Esophagus (tissue), 2 donors: ENCODE data around the gene MEGF11. TPM values are rescaled to one million over a fixed set of nuclear protein-coding genes. Genes with fewer than 3 reads are reported as not detected.

Experiments used
- H3K27ac ChIP-seq, 2 donors: one replicate each; pipeline ENCODE4 v1.5.1; 2013; ENCODE audit warnings: low read depth in 2 of 2, mild to moderate bottlenecking in 2 of 2, inconsistent platforms in 1 of 2, low read length in 1 of 2, moderate library complexity in 1 of 2
- H3K27me3 ChIP-seq, 2 donors: one replicate each; pipeline ENCODE4 v1.6.1; 2013; ENCODE audit warnings: low read length in 2 of 2, control low read depth in 1 of 2, mild to moderate bottlenecking in 1 of 2; ENCODE audit not compliant: insufficient read depth in 2 of 2, control insufficient read depth in 1 of 2
- H3K36me3 ChIP-seq, 2 donors: one replicate each; pipeline ENCODE4 v1.6.1; 2013; ENCODE audit warnings: low read length in 1 of 2; ENCODE audit not compliant: control insufficient read depth in 2 of 2, insufficient read depth in 2 of 2
- H3K4me1 ChIP-seq, 2 donors: one replicate each; pipeline ENCODE4 v1.6.1; 2013; ENCODE audit warnings: low read length in 1 of 2; ENCODE audit not compliant: control insufficient read depth in 2 of 2, insufficient read depth in 2 of 2
- H3K4me3 ChIP-seq, 2 donors: one replicate each; pipeline ENCODE4 v1.5.1; 2013; ENCODE audit warnings: low read length in 2 of 2, mild to moderate bottlenecking in 2 of 2, low read depth in 1 of 2, moderate library complexity in 1 of 2
- H3K9me3 ChIP-seq, 2 donors: one replicate each; pipeline ENCODE4 v1.6.1; 2013; ENCODE audit warnings: mild to moderate bottlenecking in 2 of 2, low read depth in 1 of 2, low read length in 1 of 2, moderate library complexity in 1 of 2; ENCODE audit not compliant: control insufficient read depth in 2 of 2, insufficient read depth in 1 of 2
- WGBS, 2 donors: extraction: QIAGEN DNeasy Blood & Tissue Kit; methylation state at CpG; one replicate each; pipeline ENCODE4 v1.1.7; 2013; 5-methylcytosine and 5-hydroxymethylcytosine counted together
- polyA plus RNA-seq, 2 donors: library from polyadenylated mRNA; stranded (reverse); fragments of 200-250 nt; gene quantifications; one replicate each; pipeline ENCODE4 v1.2.3, GENCODE V29; 2013
- donor health status: healthy with polysubstance abuse.
- donor health status: Bipolar disorder and iron deficiency.

The MEGF11 gene
- polyA plus RNA-seq, 2 donors: not detected

GRCh38 chr15:65963911-65964482 is 289.6 kb downstream of the MEGF11 start:
- no peak overlapping the region for H3K4me3 ChIP-seq
- H3K4me1 ChIP-seq: no peaks in the 10 kb centered on the region
- 42 to 52% methylated on average over 13 of the region's 13 CpGs for WGBS, 2 donors
- H3K9me3 ChIP-seq: peaks cover 0 to 4% of the 10 kb centered on the region in 2 donors
- no peak overlapping the region for H3K27ac ChIP-seq
- no peaks in the 10 kb centered on the region for H3K36me3 ChIP-seq
- no peaks in the 10 kb centered on the region for H3K27me3 ChIP-seq

- Histone ChIP-seq H3K27me3 (no peaks in the 10 kb centered on the region), H3K4me3 (no peak overlapping the region), H3K27ac (no peak overlapping the region), H3K36me3 (no peaks in the 10 kb centered on the region), H3K9me3 (peaks cover 0 to 4% of the 10 kb centered on the region in 2 donors), H3K4me1 (no peaks in the 10 kb centered on the region)
- 42 to 48% methylated on average over 5 of the region's 5 CpGs for WGBS, 2 donors
Observed at GRCh38 chr15:65963358-65963757, 290.2 kb downstream of the MEGF11 start.

GRCh38 chr15:65962187-65962586 is 291.4 kb downstream of the MEGF11 start:
- Histone ChIP-seq H3K36me3 (no peaks in the 10 kb centered on the region), H3K27ac (no peak overlapping the region), H3K9me3 (peaks cover 0 to 4% of the 10 kb centered on the region in 2 donors), H3K4me1 (no peaks in the 10 kb centered on the region), H3K27me3 (no peaks in the 10 kb centered on the region), H3K4me3 (no peak overlapping the region)
- 52 to 58% methylated on average over 3 of the region's 3 CpGs for WGBS, 2 donors

GRCh38 chr15:65960586-65960985 is 293.0 kb downstream of the MEGF11 start:
- H3K27me3 ChIP-seq: no peaks in the 10 kb centered on the region
- 51 to 56% methylated on average over 3 of the region's 3 CpGs for WGBS, 2 donors

GRCh38 chr15:65958835-65959234 is 294.7 kb downstream of the MEGF11 start:
- 61 to 68% methylated on average over 3 of the region's 3 CpGs for WGBS, 2 donors
- no peaks in the 10 kb centered on the region for H3K36me3 ChIP-seq
- H3K4me1 ChIP-seq: peaks cover 0 to 5% of the 10 kb centered on the region in 2 donors
- H3K4me3 ChIP-seq: no peak overlapping the region
- H3K9me3 ChIP-seq: no peaks in the 10 kb centered on the region
- no peaks in the 10 kb centered on the region for H3K27me3 ChIP-seq
- no peak overlapping the region for H3K27ac ChIP-seq

More at GRCh38 chr15:65960586-65960985, 293.0 kb downstream of the MEGF11 start:
- H3K4me1 ChIP-seq: no peaks in the 10 kb centered on the region
- no peak overlapping the region for H3K4me3 ChIP-seq
- no peaks in the 10 kb centered on the region for H3K36me3 ChIP-seq
- H3K27ac ChIP-seq: no peak overlapping the region
- peaks cover 0 to 4% of the 10 kb centered on the region in 2 donors for H3K9me3 ChIP-seq

- H3K9me3 ChIP-seq: no peaks in the 10 kb centered on the region
- no peak overlapping the region for H3K27ac ChIP-seq
- H3K36me3 ChIP-seq: no peaks in the 10 kb centered on the region
- H3K4me3 ChIP-seq: no peak overlapping the region
- peaks cover 0 to 5% of the 10 kb centered on the region in 2 donors for H3K4me1 ChIP-seq
- 54 to 61% methylated on average over 7 of the region's 7 CpGs for WGBS, 2 donors
- no peaks in the 10 kb centered on the region for H3K27me3 ChIP-seq
Observed at GRCh38 chr15:65957451-65957850, 296.1 kb downstream of the MEGF11 start.

- H3K36me3 ChIP-seq: no peaks in the 10 kb centered on the region
- H3K4me3 ChIP-seq: no peak overlapping the region
- H3K27ac ChIP-seq: no peak overlapping the region
- peaks cover 0 to 5% of the 10 kb centered on the region in 2 donors for H3K4me1 ChIP-seq
- WGBS, 2 donors: 93 to 94% methylated on average over 3 of the region's 3 CpGs
- H3K9me3 ChIP-seq: no peaks in the 10 kb centered on the region
- H3K27me3 ChIP-seq: no peaks in the 10 kb centered on the region
Observed at GRCh38 chr15:65956899-65957298, 296.7 kb downstream of the MEGF11 start.

GRCh38 chr15:65956307-65956706 is 297.2 kb downstream of the MEGF11 start:
- H3K4me1 ChIP-seq: peaks cover 0 to 5% of the 10 kb centered on the region in 2 donors
- H3K27ac ChIP-seq: no peak overlapping the region
- no peak overlapping the region for H3K4me3 ChIP-seq
- H3K27me3 ChIP-seq: no peaks in the 10 kb centered on the region
- WGBS, 2 donors: 78 to 84% methylated on average over 2 of the region's 2 CpGs
- H3K36me3 ChIP-seq: no peaks in the 10 kb centered on the region
- H3K9me3 ChIP-seq: no peaks in the 10 kb centered on the region

GRCh38 chr15:65954289-65954741 is 299.2 kb downstream of the MEGF11 start:
- no peaks in the 10 kb centered on the region for H3K27me3 ChIP-seq
- no peak overlapping the region for H3K4me3 ChIP-seq
- H3K9me3 ChIP-seq: no peaks in the 10 kb centered on the region
- WGBS, 2 donors: 38 to 47% methylated on average over 4 of the region's 4 CpGs
- H3K36me3 ChIP-seq: no peaks in the 10 kb centered on the region
- H3K27ac ChIP-seq: no peak overlapping the region
- peaks cover 0 to 5% of the 10 kb centered on the region in 2 donors for H3K4me1 ChIP-seq

GRCh38 chr15:65953622-65954021 is 299.9 kb downstream of the MEGF11 start:
- WGBS, 2 donors: 76 to 77% methylated on average over 7 of the region's 7 CpGs
- Histone ChIP-seq H3K27me3 (no peaks in the 10 kb centered on the region), H3K4me3 (no peak overlapping the region), H3K27ac (no peak overlapping the region), H3K9me3 (no peaks in the 10 kb centered on the region), H3K4me1 (peaks cover 0 to 5% of the 10 kb centered on the region in 2 donors), H3K36me3 (no peaks in the 10 kb centered on the region)
